ENCODE measurements around the gene DNAH8.

GRCh38 chr6:38827024-38827423 lies 111.9 kb downstream of the DNAH8 start:
- TF ChIP-seq CTCF (IDR thresholded peaks at IDR 0.05; ENCODE audit: insufficient read depth, low read length, poor library complexity, severe bottlenecking), result no peak
- no peak for TF ChIP-seq EZH2phosphoT487 (conservative IDR thresholded peaks at IDR 0.05; ENCODE audit: low read length)

Data from SU-DHL-6 (cell line).